ENCODE data around the gene TOP2B. TPM values are rescaled to one million over a fixed set of nuclear protein-coding genes. Genes with fewer than 3 reads are reported as not detected.

Gene TOP2B
- total and polyA plus RNA-seq, 2 donors (not counting 1 experiment from before 2014, with no cell fraction given) = 56.2 to 71.2 TPM

- H3K4me1 ChIP-seq (ENCODE audit: control insufficient read depth, extremely low read depth, insufficient read depth, low read length) = no peaks in the 10 kb centered on the region
- no peaks in the 10 kb centered on the region for H3K36me3 ChIP-seq (ENCODE audit: control insufficient read depth, insufficient read depth, low read length)
- no peak overlapping the region for H3K9ac ChIP-seq (ENCODE audit: insufficient read depth, low read length)
- no peak overlapping the region for H3K4me2 ChIP-seq (ENCODE audit: extremely low read depth, insufficient read depth, low read length)
- no peak overlapping the region for H2AFZ ChIP-seq (ENCODE audit: low read length)
- no peak for DNase-seq (ENCODE audit: low read depth in 2 of 2)
- H3K4me3 ChIP-seq (replicated peaks in 1 of 4; ENCODE audit: control extremely low read depth in 1 of 4, insufficient read depth in 1 of 4, low read depth in 3 of 4, low read length in 4 of 4) = no peak overlapping the region
- H3K9me3 ChIP-seq (ENCODE audit: control insufficient read depth, insufficient read depth, low read depth, low read length) = no peaks in the 10 kb centered on the region
- no peaks in the 10 kb centered on the region for H4K20me1 ChIP-seq (ENCODE audit: control insufficient read depth, extremely low read depth, insufficient read depth, low read length)
- TF ChIP-seq EZH2 (IDR thresholded peaks at IDR 0.05; ENCODE audit: low read length, missing control alignments) = no peak
- no peak for TF ChIP-seq CTCF (conservative IDR thresholded peaks at IDR 0.05 in 1 of 2, IDR thresholded peaks at IDR 0.05 in 1 of 2; ENCODE audit: low read depth in 1 of 2, low read length in 2 of 2)
- H3K79me2 ChIP-seq (ENCODE audit: control insufficient read depth, insufficient read depth, low read length) = no peaks in the 10 kb centered on the region
- H3K27me3 ChIP-seq (ENCODE audit: control insufficient read depth, insufficient read depth, low read length) = no peaks in the 10 kb centered on the region
- H3K27ac ChIP-seq (ENCODE audit: insufficient read depth, low read length) = no peak overlapping the region
Measured at GRCh38 chr3:25618028-25618427, 46.7 kb downstream of the TOP2B start.

GRCh38 chr3:25611193-25611592 is 53.5 kb downstream of the TOP2B start:
- no peak overlapping the region for H3K9ac ChIP-seq (ENCODE audit: insufficient read depth, low read length)

GRCh38 chr3:25610779-25611178 is 53.9 kb downstream of the TOP2B start:
- Histone ChIP-seq H3K9ac (ENCODE audit: insufficient read depth, low read length) (no peak overlapping the region), H3K4me1 (ENCODE audit: control insufficient read depth, extremely low read depth, insufficient read depth, low read length) (no peaks in the 10 kb centered on the region), H2AFZ (ENCODE audit: low read length) (no peak overlapping the region), H3K36me3 (ENCODE audit: control insufficient read depth, insufficient read depth, low read length) (peaks cover 4% of the 10 kb centered on the region), H3K9me3 (ENCODE audit: control insufficient read depth, insufficient read depth, low read depth, low read length) (no peaks in the 10 kb centered on the region), H3K4me3 (replicated peaks in 1 of 4; ENCODE audit: control extremely low read depth in 1 of 4, insufficient read depth in 1 of 4, low read depth in 3 of 4, low read length in 4 of 4) (no peak overlapping the region), H3K79me2 (ENCODE audit: control insufficient read depth, insufficient read depth, low read length) (no peaks in the 10 kb centered on the region), H3K27ac (ENCODE audit: insufficient read depth, low read length) (no peak overlapping the region), H4K20me1 (ENCODE audit: control insufficient read depth, extremely low read depth, insufficient read depth, low read length) (no peaks in the 10 kb centered on the region), H3K4me2 (ENCODE audit: extremely low read depth, insufficient read depth, low read length) (no peak overlapping the region), H3K27me3 (ENCODE audit: control insufficient read depth, insufficient read depth, low read length) (no peaks in the 10 kb centered on the region)
- no peak for TF ChIP-seq CTCF (conservative IDR thresholded peaks at IDR 0.05 in 1 of 2, IDR thresholded peaks at IDR 0.05 in 1 of 2; ENCODE audit: low read depth in 1 of 2, low read length in 2 of 2)
- no peak for TF ChIP-seq EZH2 (IDR thresholded peaks at IDR 0.05; ENCODE audit: low read length, missing control alignments)
- DNase-seq (ENCODE audit: low read depth in 2 of 2) = no peak

More at GRCh38 chr3:25611193-25611592, 53.5 kb downstream of the TOP2B start:
- DNase-seq (ENCODE audit: low read depth in 2 of 2) = no peak
- no peaks in the 10 kb centered on the region for H3K9me3 ChIP-seq (ENCODE audit: control insufficient read depth, insufficient read depth, low read depth, low read length)
- TF ChIP-seq CTCF (conservative IDR thresholded peaks at IDR 0.05 in 1 of 2, IDR thresholded peaks at IDR 0.05 in 1 of 2; ENCODE audit: low read depth in 1 of 2, low read length in 2 of 2) = no peak
- TF ChIP-seq EZH2 (IDR thresholded peaks at IDR 0.05; ENCODE audit: low read length, missing control alignments) = no peak
- H4K20me1 ChIP-seq (ENCODE audit: control insufficient read depth, extremely low read depth, insufficient read depth, low read length) = no peaks in the 10 kb centered on the region
- H3K79me2 ChIP-seq (ENCODE audit: control insufficient read depth, insufficient read depth, low read length) = no peaks in the 10 kb centered on the region
- no peaks in the 10 kb centered on the region for H3K4me1 ChIP-seq (ENCODE audit: control insufficient read depth, extremely low read depth, insufficient read depth, low read length)
- H3K4me3 ChIP-seq (replicated peaks in 1 of 4; ENCODE audit: control extremely low read depth in 1 of 4, insufficient read depth in 1 of 4, low read depth in 3 of 4, low read length in 4 of 4) = no peak overlapping the region
- no peak overlapping the region for H2AFZ ChIP-seq (ENCODE audit: low read length)
- no peak overlapping the region for H3K4me2 ChIP-seq (ENCODE audit: extremely low read depth, insufficient read depth, low read length)
- no peak overlapping the region for H3K27ac ChIP-seq (ENCODE audit: insufficient read depth, low read length)
- no peaks in the 10 kb centered on the region for H3K27me3 ChIP-seq (ENCODE audit: control insufficient read depth, insufficient read depth, low read length)
- peaks cover 4% of the 10 kb centered on the region for H3K36me3 ChIP-seq (ENCODE audit: control insufficient read depth, insufficient read depth, low read length)
